HepG2 (cell line): ENCODE results near the gene HEXIM1. TPM values are rescaled to one million over a fixed set of nuclear protein-coding genes. Genes with fewer than 3 reads are reported as not detected.
A peak's percentile ranks its signal among the peaks of the same experiment; 100 is the strongest.

Experiments used
- ATAD3A ChIP-seq: sonication (generic); formaldehyde crosslinking; IDR thresholded peaks from 2 replicates; pipeline ENCODE4 v1.4.0; 2020; ENCODE audit warnings: missing genetic modification reagents
- BRD4 ChIP-seq: sonication (generic); formaldehyde crosslinking; IDR thresholded peaks from 2 replicates; pipeline ENCODE4 v1.4.0; 2020; ENCODE audit warnings: missing genetic modification reagents
- FIP1L1 ChIP-seq: fragments of 200-400 bp; formaldehyde crosslinking; IDR thresholded peaks from 2 replicates; pipeline ENCODE4 v1.6.1; 2018; ENCODE audit warnings: low read depth, mild to moderate bottlenecking, low read length, moderate library complexity, borderline replicate concordance; ENCODE audit not compliant: insufficient read depth
- FOXC1 ChIP-seq: sonication (generic); formaldehyde crosslinking; IDR thresholded peaks from 2 replicates; pipeline ENCODE4 v1.8.0; 2022; ENCODE audit warnings: mild to moderate bottlenecking, missing genetic modification reagents, borderline replicate concordance
- GATAD1 ChIP-seq: IDR thresholded peaks from 2 replicates; pipeline ENCODE4 v1.6.1; 2016; ENCODE audit warnings: missing genetic modification reagents, missing compliant biosample characterization
- HOXA9 ChIP-seq: sonication (generic); formaldehyde crosslinking; IDR thresholded peaks from 2 replicates; pipeline ENCODE4 v1.8.1; 2022; ENCODE audit warnings: missing genetic modification reagents, mild to moderate bottlenecking, moderate library complexity, borderline replicate concordance
- NFKB2 ChIP-seq: sonication (generic); formaldehyde crosslinking; IDR thresholded peaks from 2 replicates; pipeline ENCODE4 v1.4.0; 2020; ENCODE audit warnings: missing genetic modification reagents, borderline replicate concordance
- RFXANK ChIP-seq: IDR thresholded peaks from 2 replicates; pipeline ENCODE4 v1.6.1; 2016
- ZNF143 ChIP-seq: sonication (generic); formaldehyde crosslinking; IDR thresholded peaks from 2 replicates; pipeline ENCODE4 v1.4.0; 2020; ENCODE audit warnings: missing genetic modification reagents
- ZNF230 ChIP-seq: sonication (generic); formaldehyde crosslinking; IDR thresholded peaks from 2 replicates; pipeline ENCODE4 v1.4.0; 2020; ENCODE audit warnings: mild to moderate bottlenecking, missing genetic modification reagents
- ZNF331 ChIP-seq: sonication (generic); formaldehyde crosslinking; IDR thresholded peaks from 2 replicates; pipeline ENCODE4 v1.4.0; 2020; ENCODE audit warnings: missing genetic modification reagents
- ZNF451 ChIP-seq: sonication (generic); formaldehyde crosslinking; IDR thresholded peaks from 2 replicates; pipeline ENCODE4 v1.5.0; 2020; ENCODE audit warnings: mild to moderate bottlenecking, missing genetic modification reagents
- ZNF713 ChIP-seq: sonication (generic); formaldehyde crosslinking; IDR thresholded peaks from 2 replicates; pipeline ENCODE4 v1.4.0; 2020; ENCODE audit warnings: mild to moderate bottlenecking, missing genetic modification reagents
- ZNF746 ChIP-seq: sonication (generic); formaldehyde crosslinking; IDR thresholded peaks from 2 replicates; pipeline ENCODE4 v1.8.0; 2022; ENCODE audit warnings: mild to moderate bottlenecking, missing genetic modification reagents
- polyA plus RNA-seq, 8 experiments: library from polyadenylated mRNA; depleted of rRNA in 3 of 8; stranded (reverse) in 7 of 8; unstranded in 1 of 8; fragments of >200 nt; fragmentation: Illumina TruSeq in 4 of 8; extraction: Trizol in 4 of 8; gene quantifications; 2 replicates each; pipeline versions ENCODE4 v1.2.1 to v1.2.3, GENCODE V29; 2011 to 2016; ENCODE audit warnings: low read depth in 4 of 8, missing spikeins in 1 of 8, mixed read lengths in 1 of 8; ENCODE audit not compliant: insufficient read depth in 1 of 8
- total RNA-seq, 5 experiments: library from RNA; depleted of rRNA; stranded (reverse); fragments of >200 nt; fragmentation: Illumina TruSeq; extraction: Trizol; gene quantifications; 2 replicates each; pipeline ENCODE4 v1.2.3, GENCODE V29; 2016; ENCODE audit warnings: low read depth in 1 of 5
- TF ChIP-seq, protein P1 (sequence below): sonication (generic); formaldehyde crosslinking; IDR thresholded peaks from 2 replicates; pipeline ENCODE4 v1.5.1; 2020; ENCODE audit warnings: missing genetic modification reagents, mild to moderate bottlenecking, borderline replicate concordance
- TF ChIP-seq, protein P2 (sequence below): sonication (generic); formaldehyde crosslinking; IDR thresholded peaks from 2 replicates; pipeline ENCODE4 v1.5.1; 2020; ENCODE audit warnings: missing genetic modification reagents, mild to moderate bottlenecking, borderline replicate concordance
- TF ChIP-seq, protein P3 (sequence below): sonication (generic); formaldehyde crosslinking; IDR thresholded peaks from 2 replicates; pipeline ENCODE4 v1.4.0; 2020; ENCODE audit warnings: missing genetic modification reagents
- TF ChIP-seq, protein P4 (sequence below): sonication (generic); formaldehyde crosslinking; IDR thresholded peaks from 2 replicates; pipeline ENCODE4 v1.4.0; 2020; ENCODE audit warnings: missing genetic modification reagents, low read depth, mild to moderate bottlenecking, borderline replicate concordance
- TF ChIP-seq, protein P5 (sequence below): sonication (generic); formaldehyde crosslinking; IDR thresholded peaks from 2 replicates; pipeline ENCODE4 v1.4.0; 2020; ENCODE audit warnings: low read depth, mild to moderate bottlenecking, missing genetic modification reagents

HEXIM1 gene
- total and polyA plus RNA-seq, 2 of the 13 experiments (the other 11 are each of a cell fraction or from before 2014, with no cell fraction given), result 10.5 to 16.6 TPM

DNA sequence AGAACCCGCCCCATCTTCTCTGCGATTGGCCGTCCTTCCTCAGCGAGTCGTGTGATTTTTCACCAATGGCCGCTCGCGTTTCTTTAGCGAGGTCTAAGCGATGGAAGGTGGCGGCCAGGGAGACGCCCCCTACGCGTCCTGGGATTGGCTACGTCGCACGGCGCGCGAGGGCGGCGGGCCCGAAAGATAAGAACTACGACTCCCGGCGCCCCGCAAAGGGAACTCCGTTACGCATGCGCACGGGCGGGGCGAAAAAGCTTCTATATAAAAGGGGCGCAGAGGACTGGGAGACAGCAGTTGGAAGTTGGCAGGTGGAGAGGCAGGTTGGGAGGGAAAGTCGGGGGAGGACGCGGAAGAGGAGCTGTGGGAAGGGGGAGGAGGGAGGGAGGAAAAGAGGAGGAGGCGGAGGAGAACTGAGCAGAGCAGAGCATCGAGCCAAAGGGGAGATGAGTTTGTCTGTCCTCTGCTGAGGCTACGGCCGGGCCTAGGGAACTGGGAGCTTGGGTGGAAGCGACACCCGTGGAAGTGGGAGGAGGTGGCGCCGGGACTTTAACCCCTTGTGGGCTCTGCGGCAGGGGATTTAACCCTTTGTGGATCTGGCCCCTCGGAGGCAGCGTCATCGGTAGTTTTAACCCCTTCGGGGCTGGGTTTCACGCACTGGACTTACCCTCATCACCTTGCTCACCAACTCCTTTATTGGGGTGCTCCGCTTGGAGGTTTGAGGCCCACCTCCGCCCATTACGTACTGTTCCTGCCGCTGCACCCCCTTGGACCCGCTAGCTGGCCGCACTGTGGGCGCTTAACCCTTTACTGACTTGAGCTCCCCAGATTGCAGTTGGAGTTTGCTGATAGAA is at the start of gene HEXIM1 (continued):
- TF ChIP-seq HOXA9 (CRISPR knock-in tag) (peak; percentile 88; the same call in 1 of the 2 replicates), ZNF713 (CRISPR knock-in tag) (0 out of 2 replicates have a peak, but pooled peaks have one; percentile 76), ZNF143 (CRISPR knock-in tag) (peak; percentile 90), ZNF331 (peak; percentile 82), ZNF746 (CRISPR knock-in tag) (peak; percentile 94), NFKB2 (CRISPR knock-in tag) (peak; percentile 83; the same call in 1 of the 2 replicates), BRD4 (peak; percentile 57; the same call in 1 of the 2 replicates), ZNF230 (CRISPR knock-in tag) (peak; percentile 68; the same call in 1 of the 2 replicates), RFXANK (CRISPR knock-in tag) (no peak), GATAD1 (CRISPR knock-in tag) (peak; percentile 54; the same call in 1 of the 2 replicates), ATAD3A (CRISPR knock-in tag) (no peak), FOXC1 (CRISPR knock-in tag) (peak; percentile 71; the same call in 1 of the 2 replicates), FIP1L1 (peak; percentile 86; the same call in 1 of the 2 replicates), ZNF451 (CRISPR knock-in tag) (0 out of 2 replicates have a peak, but pooled peaks have one; percentile 35)
- TF ChIP-seq, protein P1, sequence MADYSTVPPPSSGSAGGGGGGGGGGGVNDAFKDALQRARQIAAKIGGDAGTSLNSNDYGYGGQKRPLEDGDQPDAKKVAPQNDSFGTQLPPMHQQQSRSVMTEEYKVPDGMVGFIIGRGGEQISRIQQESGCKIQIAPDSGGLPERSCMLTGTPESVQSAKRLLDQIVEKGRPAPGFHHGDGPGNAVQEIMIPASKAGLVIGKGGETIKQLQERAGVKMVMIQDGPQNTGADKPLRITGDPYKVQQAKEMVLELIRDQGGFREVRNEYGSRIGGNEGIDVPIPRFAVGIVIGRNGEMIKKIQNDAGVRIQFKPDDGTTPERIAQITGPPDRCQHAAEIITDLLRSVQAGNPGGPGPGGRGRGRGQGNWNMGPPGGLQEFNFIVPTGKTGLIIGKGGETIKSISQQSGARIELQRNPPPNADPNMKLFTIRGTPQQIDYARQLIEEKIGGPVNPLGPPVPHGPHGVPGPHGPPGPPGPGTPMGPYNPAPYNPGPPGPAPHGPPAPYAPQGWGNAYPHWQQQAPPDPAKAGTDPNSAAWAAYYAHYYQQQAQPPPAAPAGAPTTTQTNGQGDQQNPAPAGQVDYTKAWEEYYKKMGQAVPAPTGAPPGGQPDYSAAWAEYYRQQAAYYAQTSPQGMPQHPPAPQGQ, result no peak; the same call in 1 of the 2 replicates
- TF ChIP-seq, protein P2, sequence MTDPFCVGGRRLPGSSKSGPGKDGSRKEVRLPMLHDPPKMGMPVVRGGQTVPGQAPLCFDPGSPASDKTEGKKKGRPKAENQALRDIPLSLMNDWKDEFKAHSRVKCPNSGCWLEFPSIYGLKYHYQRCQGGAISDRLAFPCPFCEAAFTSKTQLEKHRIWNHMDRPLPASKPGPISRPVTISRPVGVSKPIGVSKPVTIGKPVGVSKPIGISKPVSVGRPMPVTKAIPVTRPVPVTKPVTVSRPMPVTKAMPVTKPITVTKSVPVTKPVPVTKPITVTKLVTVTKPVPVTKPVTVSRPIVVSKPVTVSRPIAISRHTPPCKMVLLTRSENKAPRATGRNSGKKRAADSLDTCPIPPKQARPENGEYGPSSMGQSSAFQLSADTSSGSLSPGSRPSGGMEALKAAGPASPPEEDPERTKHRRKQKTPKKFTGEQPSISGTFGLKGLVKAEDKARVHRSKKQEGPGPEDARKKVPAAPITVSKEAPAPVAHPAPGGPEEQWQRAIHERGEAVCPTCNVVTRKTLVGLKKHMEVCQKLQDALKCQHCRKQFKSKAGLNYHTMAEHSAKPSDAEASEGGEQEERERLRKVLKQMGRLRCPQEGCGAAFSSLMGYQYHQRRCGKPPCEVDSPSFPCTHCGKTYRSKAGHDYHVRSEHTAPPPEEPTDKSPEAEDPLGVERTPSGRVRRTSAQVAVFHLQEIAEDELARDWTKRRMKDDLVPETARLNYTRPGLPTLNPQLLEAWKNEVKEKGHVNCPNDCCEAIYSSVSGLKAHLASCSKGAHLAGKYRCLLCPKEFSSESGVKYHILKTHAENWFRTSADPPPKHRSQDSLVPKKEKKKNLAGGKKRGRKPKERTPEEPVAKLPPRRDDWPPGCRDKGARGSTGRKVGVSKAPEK (CRISPR knock-in tag), result peak; percentile 89; the same call in 1 of the 2 replicates
- TF ChIP-seq, protein P3, sequence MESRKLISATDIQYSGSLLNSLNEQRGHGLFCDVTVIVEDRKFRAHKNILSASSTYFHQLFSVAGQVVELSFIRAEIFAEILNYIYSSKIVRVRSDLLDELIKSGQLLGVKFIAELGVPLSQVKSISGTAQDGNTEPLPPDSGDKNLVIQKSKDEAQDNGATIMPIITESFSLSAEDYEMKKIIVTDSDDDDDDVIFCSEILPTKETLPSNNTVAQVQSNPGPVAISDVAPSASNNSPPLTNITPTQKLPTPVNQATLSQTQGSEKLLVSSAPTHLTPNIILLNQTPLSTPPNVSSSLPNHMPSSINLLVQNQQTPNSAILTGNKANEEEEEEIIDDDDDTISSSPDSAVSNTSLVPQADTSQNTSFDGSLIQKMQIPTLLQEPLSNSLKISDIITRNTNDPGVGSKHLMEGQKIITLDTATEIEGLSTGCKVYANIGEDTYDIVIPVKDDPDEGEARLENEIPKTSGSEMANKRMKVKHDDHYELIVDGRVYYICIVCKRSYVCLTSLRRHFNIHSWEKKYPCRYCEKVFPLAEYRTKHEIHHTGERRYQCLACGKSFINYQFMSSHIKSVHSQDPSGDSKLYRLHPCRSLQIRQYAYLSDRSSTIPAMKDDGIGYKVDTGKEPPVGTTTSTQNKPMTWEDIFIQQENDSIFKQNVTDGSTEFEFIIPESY (CRISPR knock-in tag), result 0 out of 2 replicates have a peak, but pooled peaks have one; percentile 26
- TF ChIP-seq, protein P4, sequence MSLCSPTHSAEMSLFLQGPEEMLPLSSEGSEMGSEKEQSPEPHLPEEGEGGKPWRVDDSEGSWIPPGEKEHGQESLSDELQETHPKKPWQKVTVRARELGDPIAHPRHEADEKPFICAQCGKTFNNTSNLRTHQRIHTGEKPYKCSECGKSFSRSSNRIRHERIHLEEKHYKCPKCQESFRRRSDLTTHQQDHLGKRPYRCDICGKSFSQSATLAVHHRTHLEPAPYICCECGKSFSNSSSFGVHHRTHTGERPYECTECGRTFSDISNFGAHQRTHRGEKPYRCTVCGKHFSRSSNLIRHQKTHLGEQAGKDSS (CRISPR knock-in tag), result peak; percentile 85
- TF ChIP-seq, protein P5, sequence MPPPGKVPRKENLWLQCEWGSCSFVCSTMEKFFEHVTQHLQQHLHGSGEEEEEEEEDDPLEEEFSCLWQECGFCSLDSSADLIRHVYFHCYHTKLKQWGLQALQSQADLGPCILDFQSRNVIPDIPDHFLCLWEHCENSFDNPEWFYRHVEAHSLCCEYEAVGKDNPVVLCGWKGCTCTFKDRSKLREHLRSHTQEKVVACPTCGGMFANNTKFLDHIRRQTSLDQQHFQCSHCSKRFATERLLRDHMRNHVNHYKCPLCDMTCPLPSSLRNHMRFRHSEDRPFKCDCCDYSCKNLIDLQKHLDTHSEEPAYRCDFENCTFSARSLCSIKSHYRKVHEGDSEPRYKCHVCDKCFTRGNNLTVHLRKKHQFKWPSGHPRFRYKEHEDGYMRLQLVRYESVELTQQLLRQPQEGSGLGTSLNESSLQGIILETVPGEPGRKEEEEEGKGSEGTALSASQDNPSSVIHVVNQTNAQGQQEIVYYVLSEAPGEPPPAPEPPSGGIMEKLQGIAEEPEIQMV (CRISPR knock-in tag), result peak; percentile 92; the same call in 1 of the 2 replicates
